AG04450 (cell line): ENCODE results near the gene SLC6A6. TPM values are rescaled to one million over a fixed set of nuclear protein-coding genes. Genes with fewer than 3 reads are reported as not detected.

Experiments used
- CTCF ChIA-PET: fragments of 300-600, 350-600 bp; formaldehyde crosslinking; extraction: SDS; loops from one replicate; lab custom pipeline; 2022; ENCODE audit warnings: antibody characterized with exemption, inconsistent platforms; lab: Charles Lee
- POLR2A ChIA-PET: fragments of 350-600 bp; formaldehyde crosslinking; extraction: SDS; loops from one replicate; lab custom pipeline; 2021; ENCODE audit warnings: antibody characterized with exemption, inconsistent platforms; lab: Yijun Ruan, JAX
- DNase-seq: peaks from one replicate; pipeline ENCODE4 v3.0.0-alpha.2; 2011; ENCODE audit warnings: low read depth, low spot score
- H3K27ac ChIP-seq: one replicate; pipeline ENCODE4 v1.5.1; 2012; ENCODE audit warnings: low read depth, low read length, control low read depth
- H3K27me3 ChIP-seq: one replicate; pipeline ENCODE4 v1.6.0; 2012; ENCODE audit warnings: low read length; ENCODE audit not compliant: control insufficient read depth, insufficient read depth
- H3K4me3 ChIP-seq: 2 replicates; pipeline ENCODE4 v1.5.1; 2011; ENCODE audit warnings: mild to moderate bottlenecking, low read depth, low read length, control low read depth
- H3K9me3 ChIP-seq: 2 replicates; pipeline ENCODE4 v1.5.1; 2012; ENCODE audit warnings: low read length; ENCODE audit not compliant: control insufficient read depth, insufficient read depth
- polyA plus RNA-seq: library from polyadenylated mRNA; depleted of rRNA; stranded (reverse); fragments of >200 nt; gene quantifications from 2 replicates; pipeline ENCODE4 v1.2.3, GENCODE V29; 2011; rRNA removed
- small RNA-seq: library from RNA; depleted of rRNA; stranded (forward); fragments of <200 nt; gene quantifications from one replicate; pipeline ENCODE3, GENCODE V24; 2012; ENCODE audit warnings: low read depth; ENCODE audit not compliant: insufficient read length
- TF ChIP-seq, protein P1 (sequence below): IDR thresholded peaks from 2 replicates; pipeline ENCODE4 v1.5.1; 2011; ENCODE audit warnings: low read depth, low read length, control low read depth, inconsistent platforms

Gene SLC6A6
- polyA plus RNA-seq, 1 experiment, result 30.8 TPM

DNA sequence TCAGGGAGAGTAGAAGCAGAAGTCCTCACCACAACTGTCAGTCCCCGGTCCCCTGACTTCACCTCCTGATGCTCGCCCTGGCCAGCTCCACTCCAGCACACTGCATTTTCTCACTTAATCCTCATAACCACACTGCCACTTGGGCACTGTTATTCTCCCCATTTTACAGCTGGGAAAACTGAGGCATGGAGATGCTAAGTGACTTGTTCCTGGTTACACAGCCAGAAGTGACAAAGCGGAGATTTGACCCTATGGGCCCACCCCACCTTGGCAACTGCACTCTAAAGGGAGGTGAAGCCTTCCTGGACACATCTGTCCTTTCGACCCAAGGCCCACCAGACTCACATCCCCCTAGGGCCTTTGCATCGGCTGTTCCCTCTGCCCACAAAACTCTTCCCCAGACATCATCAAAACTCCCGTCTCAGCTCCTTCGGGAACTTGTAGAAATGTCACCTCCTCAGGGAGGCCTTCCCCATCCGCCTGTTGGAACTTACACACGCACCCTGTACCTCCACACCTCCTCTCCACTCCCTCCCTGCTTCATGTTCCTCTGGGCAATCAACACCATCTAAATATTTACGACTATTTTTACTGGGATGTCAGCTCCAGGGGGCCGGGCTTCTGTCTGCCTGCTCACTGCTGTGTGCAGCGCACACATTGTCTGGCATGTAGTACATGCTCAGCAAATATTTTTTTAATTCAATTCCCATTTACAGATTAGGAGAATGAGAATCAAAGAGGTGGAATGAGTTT lies 134.6 kb downstream of the SLC6A6 start:
- Histone ChIP-seq H3K4me3 (no peak overlapping the region), H3K9me3 (no peaks in the 10 kb centered on the region; the same call in 1 of the 2 replicates), H3K27ac (no peak overlapping the region), H3K27me3 (peaks cover 44% of the 10 kb centered on the region)
- ChIA-PET CTCF (no interaction called here), POLR2A (no interaction called here)
- no peak for DNase-seq
- TF ChIP-seq, protein P1, sequence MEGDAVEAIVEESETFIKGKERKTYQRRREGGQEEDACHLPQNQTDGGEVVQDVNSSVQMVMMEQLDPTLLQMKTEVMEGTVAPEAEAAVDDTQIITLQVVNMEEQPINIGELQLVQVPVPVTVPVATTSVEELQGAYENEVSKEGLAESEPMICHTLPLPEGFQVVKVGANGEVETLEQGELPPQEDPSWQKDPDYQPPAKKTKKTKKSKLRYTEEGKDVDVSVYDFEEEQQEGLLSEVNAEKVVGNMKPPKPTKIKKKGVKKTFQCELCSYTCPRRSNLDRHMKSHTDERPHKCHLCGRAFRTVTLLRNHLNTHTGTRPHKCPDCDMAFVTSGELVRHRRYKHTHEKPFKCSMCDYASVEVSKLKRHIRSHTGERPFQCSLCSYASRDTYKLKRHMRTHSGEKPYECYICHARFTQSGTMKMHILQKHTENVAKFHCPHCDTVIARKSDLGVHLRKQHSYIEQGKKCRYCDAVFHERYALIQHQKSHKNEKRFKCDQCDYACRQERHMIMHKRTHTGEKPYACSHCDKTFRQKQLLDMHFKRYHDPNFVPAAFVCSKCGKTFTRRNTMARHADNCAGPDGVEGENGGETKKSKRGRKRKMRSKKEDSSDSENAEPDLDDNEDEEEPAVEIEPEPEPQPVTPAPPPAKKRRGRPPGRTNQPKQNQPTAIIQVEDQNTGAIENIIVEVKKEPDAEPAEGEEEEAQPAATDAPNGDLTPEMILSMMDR, result no peak

DNA sequence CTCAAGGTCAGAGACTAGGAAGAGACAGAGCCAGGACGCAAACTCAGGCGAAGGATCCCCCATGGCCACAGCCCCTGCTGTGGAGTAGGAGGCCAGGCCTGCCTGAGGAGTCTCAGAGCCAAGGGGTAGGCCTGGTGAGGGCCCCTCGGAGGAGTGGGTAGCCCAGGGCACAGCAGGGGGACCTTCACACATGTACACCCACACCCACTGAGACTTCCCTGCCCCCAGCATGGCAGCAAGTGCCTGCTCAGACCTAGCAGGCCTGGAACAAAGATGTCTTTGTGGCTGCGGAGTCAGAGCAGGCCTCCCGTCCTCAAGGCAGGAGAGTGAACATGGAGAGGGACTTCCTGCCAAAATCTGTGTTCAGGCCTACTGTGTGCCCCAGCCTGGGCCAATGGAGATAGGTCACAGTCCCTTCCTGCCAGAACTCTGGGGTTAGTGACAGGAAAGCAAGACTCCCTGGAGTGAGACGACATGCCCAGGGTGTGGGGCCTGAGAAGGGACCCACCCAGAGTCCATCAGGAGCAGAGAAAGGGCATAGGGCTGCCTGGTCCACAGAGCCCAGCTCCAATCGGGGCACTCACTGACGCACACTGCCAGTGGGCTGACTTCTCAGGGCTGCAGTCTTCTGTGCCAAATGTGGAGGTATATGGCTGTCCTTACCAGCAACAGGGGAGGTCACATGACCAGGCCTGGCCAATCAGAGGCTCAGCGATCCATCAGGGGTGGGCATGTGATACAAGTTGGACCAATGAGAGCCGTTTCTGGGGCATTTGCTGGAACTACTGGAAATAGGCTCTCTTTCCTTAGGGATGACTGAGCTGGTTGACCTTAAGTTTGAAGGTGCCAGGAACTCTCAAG lies 135.4 kb downstream of the SLC6A6 start:
- H3K4me3 ChIP-seq, result no peak overlapping the region
- no peak overlapping the region for H3K27ac ChIP-seq
- DNase-seq, result no peak
- POLR2A ChIA-PET, result interaction anchor here (0.6 kb wide), 1 partner anchor 20 kb away, joined by 6 read pairs; no protein-coding TSS in a partner anchor
- CTCF ChIA-PET, result interaction anchor here (0.9 to 1.6 kb wide), 3 partner anchors 10 to 334 kb away, joined by 4 to 10 read pairs (median 4); no protein-coding TSS in a partner anchor
- peaks cover 40% of the 10 kb centered on the region for H3K27me3 ChIP-seq
- TF ChIP-seq, protein P1, result no peak
- H3K9me3 ChIP-seq, result no peaks in the 10 kb centered on the region

DNA sequence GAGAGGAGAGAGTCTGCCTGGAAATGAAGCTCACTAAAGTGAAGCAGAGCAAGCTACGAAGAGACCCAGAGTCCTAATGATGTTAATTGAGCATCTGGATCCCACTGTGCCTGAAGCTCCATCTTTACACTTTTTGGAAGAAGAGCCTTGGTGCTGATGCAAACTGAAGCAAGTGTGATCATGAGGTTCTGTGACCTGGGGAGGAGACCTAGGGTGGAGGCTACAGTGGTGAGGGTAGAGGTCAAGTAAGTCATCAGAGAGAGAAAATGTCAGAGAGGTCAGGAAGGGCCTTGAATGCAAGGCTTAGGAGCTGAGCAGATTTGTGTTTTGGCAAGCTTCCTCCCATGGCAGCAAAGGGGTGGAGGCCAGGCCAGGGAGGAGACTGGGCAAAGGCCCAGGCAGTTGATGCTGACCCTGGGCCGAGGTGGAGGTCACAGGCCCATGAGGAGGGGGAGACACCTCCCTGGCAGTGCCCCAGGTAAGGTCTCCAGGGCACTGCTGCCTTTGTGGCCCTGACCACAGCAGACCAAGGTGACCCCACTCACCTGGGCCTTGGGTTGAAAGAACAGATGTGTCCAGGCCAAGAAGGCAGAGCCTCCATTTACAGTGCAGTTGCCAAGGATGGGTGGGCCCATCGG lies 136.2 kb downstream of the SLC6A6 start:
- DNase-seq, result no peak

More for the DNA sequence above, 136.2 kb downstream of the SLC6A6 start:
- no peak overlapping the region for H3K27ac ChIP-seq
- ChIA-PET POLR2A (interaction anchor here (0.6 kb wide), 1 partner anchor 21 kb away, joined by 6 read pairs; no protein-coding TSS in a partner anchor), CTCF (interaction anchor here (0.9 to 1.6 kb wide), 3 partner anchors 10 to 335 kb away, joined by 4 to 10 read pairs (median 4); no protein-coding TSS in a partner anchor)
- peaks cover 40% of the 10 kb centered on the region for H3K27me3 ChIP-seq
- TF ChIP-seq, protein P1, result no peak
- H3K4me3 ChIP-seq, result no peak overlapping the region
- no peaks in the 10 kb centered on the region for H3K9me3 ChIP-seq

Small RNA genes within 50 kb of the gene (small RNA-seq; reads per million reads assigned to genes)
- gene RNA5SP124 (not detected), gene RNU6-905P (not detected)

Other genes starting within 250 kb of the SLC6A6 start
- 38.4 and 39.0 TPM in 2 replicates for gene XPC, start 224.0 kb upstream of the SLC6A6 start, polyA plus RNA-seq
- gene LSM3, start 223.8 kb upstream of the SLC6A6 start, polyA plus RNA-seq, result 7.4 and 11.9 TPM in 2 replicates
- gene GRIP2, start 137.7 kb downstream of the SLC6A6 start, polyA plus RNA-seq, result not detected in 2 replicates
- 10.0 and 13.9 TPM in 2 replicates for gene CCDC174, start 249.2 kb downstream of the SLC6A6 start, polyA plus RNA-seq